GM12878 (cell line): ENCODE data around the gene PRKAB1. TPM values are rescaled to one million over a fixed set of nuclear protein-coding genes. Genes with fewer than 3 reads are reported as not detected.

Experiments used
- ATAC-seq: fragments of 200-7000 bp; cut with Tn5 transposase; 3 replicates; pipeline ENCODE4 v1.9.1; 2020; ENCODE audit warnings: mild to moderate bottlenecking, moderate library complexity
- BruUV-seq: library from RNA; stranded (reverse); fragments of 400-500 nt; replicated peaks from 2 replicates; lab custom pipeline; 2021; lab: Mats Ljungman, UMichigan
- CTCF ChIA-PET: fragments of 300-600 bp; sonication (Branson Sonifier 250); formaldehyde crosslinking; extraction: SDS; loops from one replicate; lab custom pipeline; 2021; ENCODE audit warnings: inconsistent platforms; lab: Yijun Ruan, JAX
- POLR2A ChIA-PET: fragments of 350-600 bp; formaldehyde crosslinking; extraction: SDS; loops from one replicate; lab custom pipeline; 2021; ENCODE audit warnings: inconsistent platforms; lab: Charles Lee
- RAD21 ChIA-PET: fragments of 300-600 bp; sonication (Branson Sonifier 250); formaldehyde crosslinking; loops from one replicate; lab custom pipeline; 2023; ENCODE audit warnings: antibody characterized with exemption; ENCODE audit not compliant: unreplicated experiment; lab: Charles Lee
- SMC1A ChIA-PET: fragments of 300-600 bp; sonication (Branson Sonifier 250); formaldehyde crosslinking; loops from one replicate; lab custom pipeline; 2023; ENCODE audit not compliant: unreplicated experiment, uncharacterized antibody; lab: Charles Lee
- DNase-seq: peaks from one replicate; pipeline ENCODE4 v3.0.0-alpha.2; 2011; ENCODE audit warnings: low read depth, low spot score
- FAIRE-seq: peaks from 3 replicates; lab custom pipeline; 2011; peaks lifted over from hg19 to GRCh38; lab: Jason Lieb, UNC
- H2AFZ ChIP-seq: 2 replicates; pipeline ENCODE4 v1.6.0; 2011; ENCODE audit warnings: low read depth, low read length, control low read depth; ENCODE audit not compliant: control insufficient read depth
- H3K27ac ChIP-seq: 2 replicates; pipeline ENCODE4 v1.5.1; 2011; ENCODE audit warnings: control low read depth; ENCODE audit not compliant: control insufficient read depth, insufficient read depth
- H3K27me3 ChIP-seq, 2 experiments: replicated peaks in 1 of 2; 2 replicates each; pipeline versions ENCODE4 v1.6.0 to v1.6.1; 2011; ENCODE audit warnings: low read length in 1 of 2; ENCODE audit not compliant: control insufficient read depth in 2 of 2, insufficient read depth in 2 of 2
- H3K36me3 ChIP-seq, 2 experiments: 2 replicates each; pipeline ENCODE4 v1.5.1; 2011; ENCODE audit warnings: low read length in 1 of 2; ENCODE audit not compliant: control insufficient read depth in 2 of 2, insufficient read depth in 2 of 2
- H3K4me1 ChIP-seq: 2 replicates; pipeline ENCODE4 v1.6.1; 2011; ENCODE audit warnings: mild to moderate bottlenecking, low read length, moderate library complexity, mixed read lengths; ENCODE audit not compliant: control insufficient read depth, insufficient read depth
- H3K4me2 ChIP-seq: 2 replicates; pipeline ENCODE4 v1.6.0; 2011; ENCODE audit warnings: control low read depth; ENCODE audit not compliant: control insufficient read depth, insufficient read depth
- H3K4me3 ChIP-seq: fragments of 200-600 bp; sonication (generic); 2 replicates; pipeline ENCODE4 v1.5.1; 2016
- H3K79me2 ChIP-seq: 2 replicates; pipeline ENCODE4 v1.6.0; 2011; ENCODE audit warnings: low read length; ENCODE audit not compliant: control insufficient read depth, insufficient read depth
- H3K9ac ChIP-seq: 2 replicates; pipeline ENCODE4 v1.8.0; 2011; ENCODE audit warnings: low read length, control low read depth, mixed read lengths; ENCODE audit not compliant: control insufficient read depth, insufficient read depth
- H3K9me3 ChIP-seq: replicated peaks from 3 replicates; pipeline ENCODE4 v1.5.1; 2011; ENCODE audit warnings: mild to moderate bottlenecking, low read length; ENCODE audit not compliant: control insufficient read depth, insufficient read depth
- H4K20me1 ChIP-seq: 2 replicates; pipeline ENCODE4 v1.6.0; 2011; ENCODE audit not compliant: control insufficient read depth, insufficient read depth
- BCL3 ChIP-seq: IDR thresholded peaks from 2 replicates; pipeline ENCODE4 v1.6.1; 2011; ENCODE audit warnings: borderline replicate concordance, low read depth, mild to moderate bottlenecking, moderate library complexity, low read length; ENCODE audit not compliant: insufficient read depth, poor library complexity, severe bottlenecking
- CHD1 ChIP-seq: IDR thresholded peaks from 2 replicates; pipeline ENCODE4 v1.6.1; 2012; ENCODE audit warnings: low read depth, low read length, improper control_type of control experiment
- CHD4 ChIP-seq: fragments of 200-600 bp; sonication (generic); IDR thresholded peaks from 2 replicates; pipeline ENCODE4 v1.6.1; 2016; ENCODE audit warnings: mild to moderate bottlenecking
- ESRRA ChIP-seq: IDR thresholded peaks from 2 replicates; pipeline ENCODE4 v1.6.1; 2012; ENCODE audit warnings: mild to moderate bottlenecking, low read length, improper control_type of control experiment
- MEF2B ChIP-seq: fragments of 450-650 bp; IDR thresholded peaks from 2 replicates; pipeline ENCODE4 v1.6.1; 2018; ENCODE audit warnings: mild to moderate bottlenecking, moderate library complexity; ENCODE audit not compliant: partially characterized antibody, poor library complexity, severe bottlenecking
- NFYA ChIP-seq: IDR thresholded peaks from 2 replicates; pipeline ENCODE4 v1.6.1; 2011; ENCODE audit warnings: low read depth, mild to moderate bottlenecking, low read length, improper control_type of control experiment, borderline replicate concordance
- NR2C1 ChIP-seq: fragments of 450-650 bp; IDR thresholded peaks from 2 replicates; pipeline ENCODE4 v1.6.1; 2017; ENCODE audit warnings: antibody characterized with exemption, mild to moderate bottlenecking, moderate library complexity
- POLR2A ChIP-seq: IDR thresholded peaks from 2 replicates; pipeline ENCODE4 v1.6.1; 2011; ENCODE audit warnings: low read depth, mild to moderate bottlenecking, low read length
- SMARCA5 ChIP-seq: fragments of 450-650 bp; IDR thresholded peaks from 2 replicates; pipeline ENCODE4 v1.6.1; 2017; ENCODE audit warnings: mild to moderate bottlenecking
- SPI1 ChIP-seq: IDR thresholded peaks from 2 replicates; pipeline ENCODE4 v1.6.1; 2011; ENCODE audit warnings: low read depth, mild to moderate bottlenecking, low read length, moderate library complexity, borderline replicate concordance; ENCODE audit not compliant: insufficient read depth
- STAT1 ChIP-seq: fragments of 450-650 bp; conservative IDR thresholded peaks from 2 replicates; pipeline ENCODE4 v1.6.1; 2014; ENCODE audit warnings: antibody characterized with exemption, mild to moderate bottlenecking
- TCF12 ChIP-seq: IDR thresholded peaks from 2 replicates; pipeline ENCODE4 v1.6.1; 2011; ENCODE audit warnings: low read depth, mild to moderate bottlenecking, low read length
- ZNF207 ChIP-seq: fragments of 450-650 bp; IDR thresholded peaks from 2 replicates; pipeline ENCODE4 v1.6.1; 2014; ENCODE audit warnings: antibody characterized with exemption, mild to moderate bottlenecking, borderline replicate concordance
- WGBS: methylation state at CpG from one replicate; pipeline ENCODE4 v1.1.6; 2016; ENCODE audit warnings: low lambda C conversion rate; ENCODE audit not compliant: insufficient replicate concordance, insufficient coverage; ENCODE audit errors: missing lambda C conversion rate; 5-methylcytosine and 5-hydroxymethylcytosine counted together
- in situ Hi-C: fragments of 300-500 bp; cut with MboI; formaldehyde crosslinking; loops from 9 replicates; pipeline ENCODE4 v1.14.3; 2018; ENCODE audit warnings: mixed read lengths
- intact Hi-C: fragments of 100-400 bp; cut with micrococcal nuclease; formaldehyde crosslinking; loops from one replicate; pipeline ENCODE4 v1.14.2; 2022; ENCODE audit not compliant: unreplicated experiment
- polyA plus RNA-seq, 11 experiments: library from polyadenylated mRNA; depleted of rRNA in 4 of 11; unstranded in 6 of 11; stranded (reverse) in 5 of 11; fragments of >200 nt; fragmentation: Nextera tagmentation in 4 of 11; fragmentation: Illumina TruSeq in 1 of 11; extraction: Ambion mirVana in 4 of 11; extraction: Trizol in 1 of 11; gene quantifications; 1 replicate in 1 of 11; 2 replicates in 10 of 11; pipeline versions ENCODE4 v1.2.1 to v1.2.3, GENCODE V29; 2011 to 2016; ENCODE audit warnings: inconsistent platforms in 2 of 11, missing spikeins in 2 of 11, low read depth in 1 of 11
- total RNA-seq, 4 experiments: library from RNA; depleted of rRNA in 3 of 4; stranded (reverse); fragments of >200 nt in 3 of 4; fragmentation: Illumina TruSeq in 1 of 4; extraction: Trizol in 1 of 4; gene quantifications; 2 replicates each; pipeline versions ENCODE4 v1.2.1 to v1.2.3, GENCODE V29; 2013 to 2021
- TF ChIP-seq, protein P1 (sequence below): IDR thresholded peaks from 2 replicates; pipeline ENCODE4 v1.6.1; 2012; ENCODE audit warnings: low read depth, low read length, improper control_type of control experiment

Gene PRKAB1
- total and polyA plus RNA-seq, 10 of the 15 experiments (the other 5 are each of a cell fraction or from before 2014, with no cell fraction given), result 24.6 to 85.0 (median 50.6) TPM

- POLR2A ChIA-PET, result interaction anchor here (0.6 to 0.7 kb wide), 3 partner anchors 60 to 1882 kb away, joined by 3 to 4 read pairs (median 4); no protein-coding TSS in a partner anchor
- no TSS peak for BruUV-seq
Measured at GRCh38 chr12:119727600-119728443, 59.9 kb downstream of the PRKAB1 start.

GRCh38 chr12:119728444-119728745 lies 60.5 kb downstream of the PRKAB1 start:
- H2AFZ ChIP-seq, result no peak overlapping the region
- CTCF ChIA-PET, result interaction anchor here (1.0 to 1.5 kb wide), 2 partner anchors 46 to 60 kb away, joined by 3 read pairs; partner anchors contain the start of gene PRKAB1
- H3K9ac ChIP-seq, result no peak overlapping the region
- H3K36me3 ChIP-seq, result peaks cover 6% of the 10 kb centered on the region in 2 experiments
- no peak overlapping the region for H3K4me2 ChIP-seq
- H3K27ac ChIP-seq, result no peak overlapping the region
- POLR2A ChIA-PET, result interaction anchor here (0.6 to 0.7 kb wide), 3 partner anchors 60 to 1883 kb away, joined by 3 to 4 read pairs (median 4); no protein-coding TSS in a partner anchor
- intact Hi-C loops, result no loop called here
- peaks cover 5% of the 10 kb centered on the region; the same call in 1 of the 2 replicates for H3K4me1 ChIP-seq
- H3K27me3 ChIP-seq, result no peaks in the 10 kb centered on the region
- H4K20me1 ChIP-seq, result no peaks in the 10 kb centered on the region
- WGBS, result 98% methylated on average over 6 of the region's 6 CpGs
- FAIRE-seq (peak; percentile 27), ATAC-seq (no peak), DNase-seq (no peak)
- in situ Hi-C loops, result no loop called here
- no peaks in the 10 kb centered on the region for H3K79me2 ChIP-seq
- BruUV-seq, result no TSS peak
- no peak overlapping the region for H3K4me3 ChIP-seq
- SMC1A ChIA-PET, result interaction anchor here (0.6 to 1.6 kb wide), 5 partner anchors 10 to 221 kb away, joined by 3 to 6 read pairs (median 4); no protein-coding TSS in a partner anchor
- RAD21 ChIA-PET, result interaction anchor here (0.6 to 1.3 kb wide), 4 partner anchors 47 to 359 kb away, joined by 3 to 5 read pairs (median 3); no protein-coding TSS in a partner anchor
- H3K9me3 ChIP-seq, result no peaks in the 10 kb centered on the region
- TF ChIP-seq SPI1 (no peak), ESRRA (no peak), POLR2A (no peak), NFYA (no peak), STAT1 (no peak), CHD4 (no peak), MEF2B (no peak), BCL3 (no peak)

More at GRCh38 chr12:119727600-119728443, 59.9 kb downstream of the PRKAB1 start:
- intact Hi-C loops (no loop called here), in situ Hi-C loops (no loop called here)
- H3K27me3 ChIP-seq, result no peaks in the 10 kb centered on the region
- no peaks in the 10 kb centered on the region for H3K79me2 ChIP-seq
- no peaks in the 10 kb centered on the region for H4K20me1 ChIP-seq
- no peak overlapping the region for H3K4me3 ChIP-seq
- peaks cover 5% of the 10 kb centered on the region; the same call in 1 of the 2 replicates for H3K4me1 ChIP-seq
- FAIRE-seq (no peak), ATAC-seq (peak; percentile 50)
- H3K9ac ChIP-seq, result no peak overlapping the region
- 50% methylated on average over 3 of the region's 3 CpGs for WGBS
- no peak overlapping the region for H3K4me2 ChIP-seq
- RAD21 ChIA-PET, result interaction anchor here (0.9 to 1.3 kb wide), 3 partner anchors 46 to 360 kb away, joined by 3 to 5 read pairs (median 3); no protein-coding TSS in a partner anchor
- H2AFZ ChIP-seq, result no peak overlapping the region
- no peak overlapping the region for H3K27ac ChIP-seq
- no peak for TF ChIP-seq CHD4
- no peak for TF ChIP-seq TCF12
- TF ChIP-seq CHD1, result no peak
- TF ChIP-seq SMARCA5, result no peak
- TF ChIP-seq NR2C1, result no peak
- TF ChIP-seq, protein P1, sequence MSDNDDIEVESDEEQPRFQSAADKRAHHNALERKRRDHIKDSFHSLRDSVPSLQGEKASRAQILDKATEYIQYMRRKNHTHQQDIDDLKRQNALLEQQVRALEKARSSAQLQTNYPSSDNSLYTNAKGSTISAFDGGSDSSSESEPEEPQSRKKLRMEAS, result no peak
- no peak for TF ChIP-seq ZNF207
- TF ChIP-seq, all 136 proteins: peak for 0
- SMC1A ChIA-PET, result interaction anchor here (1.1 to 1.6 kb wide), 4 partner anchors 9 to 58 kb away, joined by 3 to 6 read pairs (median 4); no protein-coding TSS in a partner anchor
- H3K36me3 ChIP-seq, result peaks cover 6% of the 10 kb centered on the region in 2 experiments
- CTCF ChIA-PET, result interaction anchor here (0.7 to 1.5 kb wide), 4 partner anchors 9 to 1662 kb away, joined by 3 to 4 read pairs (median 3); partner anchors contain the start of gene PRKAB1
- DNase-seq, result peak; percentile 4
- H3K9me3 ChIP-seq, result no peaks in the 10 kb centered on the region
